GM21381 (cell line): ENCODE results near the gene CGN.

Experiments used
- ATAC-seq: cut with Tn5 transposase; IDR thresholded peaks from one replicate; pipeline ENCODE4 v1.9.1; 2021; ENCODE audit warnings: mild to moderate bottlenecking, moderate library complexity; ENCODE audit not compliant: unreplicated experiment

CGN gene

DNA sequence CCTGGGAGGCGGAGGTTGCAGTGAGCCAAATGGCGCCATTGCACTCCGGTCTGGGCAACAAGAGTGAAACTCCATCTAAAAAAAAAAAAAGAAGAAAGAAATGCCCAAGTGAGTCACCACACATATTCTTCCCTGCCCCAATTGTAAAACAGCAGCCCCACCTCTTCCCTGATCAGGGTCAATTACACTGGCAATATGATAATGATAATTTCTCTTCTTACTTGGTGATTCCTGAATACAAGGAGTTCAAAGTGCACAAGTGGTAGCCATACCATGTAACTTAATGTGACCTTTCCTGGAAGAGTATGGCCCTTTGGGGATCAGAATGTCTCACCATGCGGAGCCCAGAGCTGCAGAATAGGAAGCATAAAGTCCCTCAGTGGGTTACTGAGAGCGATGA lies 11.8 kb upstream of the CGN start:
- no peak for ATAC-seq

- ATAC-seq: no peak
Measured at GRCh38 chr1:151499930-151500329, 11.3 kb upstream of the CGN start.

DNA sequence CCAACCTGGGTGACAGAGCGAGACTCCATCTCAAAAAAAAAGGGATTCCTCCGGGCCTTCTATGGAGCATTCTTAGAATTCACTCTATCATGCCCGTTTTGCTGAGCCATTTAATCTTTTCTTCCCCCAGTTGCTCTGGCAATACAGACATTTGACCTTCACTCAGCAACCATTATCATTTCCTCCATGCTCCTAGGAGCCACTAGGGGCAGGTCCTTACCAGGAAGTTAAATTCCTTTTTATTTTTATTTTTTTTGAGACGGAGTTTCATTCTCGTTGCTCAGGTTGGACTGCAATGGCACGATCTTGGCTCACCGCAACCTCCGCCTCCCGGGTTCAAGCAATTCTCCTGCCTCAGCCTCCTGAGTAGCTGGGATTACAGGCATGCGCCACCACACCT lies 9.7 kb upstream of the CGN start:
- no peak for ATAC-seq

GRCh38 chr1:151502035-151502700 lies 9.0 kb upstream of the CGN start:
- ATAC-seq: no peak

DNA sequence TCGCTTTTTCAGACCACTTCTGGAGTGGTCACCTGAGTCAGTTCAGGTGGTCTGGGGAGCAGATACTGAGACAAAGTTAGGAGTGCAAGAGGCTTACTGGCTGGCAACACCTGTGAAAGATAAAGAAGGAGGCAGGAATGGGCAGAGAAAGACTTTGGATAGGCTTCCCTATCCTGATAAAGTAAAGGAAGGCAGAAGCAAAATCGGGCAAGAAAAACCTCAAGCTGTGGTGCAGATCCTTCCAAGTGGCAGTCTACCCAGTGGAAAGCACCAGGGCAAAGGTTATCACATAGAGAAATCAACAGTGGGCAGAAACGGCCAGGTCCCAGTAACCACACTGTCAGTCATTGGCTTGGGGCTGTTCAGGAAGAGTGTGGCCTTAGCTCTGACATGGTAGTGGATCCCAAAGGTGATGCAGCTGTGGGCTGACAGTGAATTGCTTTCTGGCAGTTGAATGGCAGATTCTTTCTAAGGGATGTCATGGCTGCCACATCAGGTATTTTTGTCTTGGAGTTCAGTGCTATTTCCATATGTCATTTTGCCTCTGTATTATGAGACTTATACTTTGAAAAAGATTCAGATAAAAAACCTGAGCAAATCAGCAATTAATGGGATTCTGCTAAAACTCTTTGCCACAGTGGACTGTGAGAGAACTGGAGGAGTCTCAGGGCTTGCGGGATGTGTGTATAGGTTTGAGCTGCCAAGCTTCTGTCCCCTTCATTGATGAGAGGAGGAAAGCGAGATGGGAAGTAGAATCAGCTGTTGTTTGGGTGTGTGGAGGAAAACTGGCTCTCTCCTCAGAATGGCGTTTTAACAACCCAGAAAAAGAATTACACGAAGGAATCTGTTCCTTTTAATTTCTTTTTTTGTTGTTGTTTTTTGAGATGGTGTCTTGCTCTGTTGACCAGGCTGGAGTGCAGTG lies 8.1 kb upstream of the CGN start:
- ATAC-seq: no peak

GRCh38 chr1:151504252-151504651 lies 6.9 kb upstream of the CGN start:
- ATAC-seq: no peak

DNA sequence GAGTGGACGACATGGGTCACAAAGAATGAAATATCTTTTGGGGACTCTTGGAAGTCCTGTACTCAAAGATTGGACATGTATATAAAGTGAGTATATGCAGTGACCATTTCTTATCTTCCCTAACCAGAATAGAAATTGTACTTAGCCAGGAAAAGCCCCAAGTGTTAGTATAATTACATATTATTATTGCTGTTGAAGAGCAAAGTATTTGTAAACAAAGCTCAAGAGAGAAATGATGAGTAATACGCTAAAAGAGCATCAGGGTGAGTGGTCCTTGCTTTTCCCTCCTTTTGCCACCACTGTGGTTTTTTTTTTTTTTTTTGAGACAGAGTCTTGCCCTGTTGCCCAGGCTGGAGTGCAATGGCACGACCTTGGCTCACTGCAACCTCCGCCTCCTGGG lies 6.4 kb upstream of the CGN start:
- no peak for ATAC-seq

GRCh38 chr1:151508833-151509232 lies 2.4 kb upstream of the CGN start:
- no peak for ATAC-seq

- ATAC-seq: no peak
Measured at GRCh38 chr1:151509350-151510019, 1.7 kb upstream of the CGN start.

DNA sequence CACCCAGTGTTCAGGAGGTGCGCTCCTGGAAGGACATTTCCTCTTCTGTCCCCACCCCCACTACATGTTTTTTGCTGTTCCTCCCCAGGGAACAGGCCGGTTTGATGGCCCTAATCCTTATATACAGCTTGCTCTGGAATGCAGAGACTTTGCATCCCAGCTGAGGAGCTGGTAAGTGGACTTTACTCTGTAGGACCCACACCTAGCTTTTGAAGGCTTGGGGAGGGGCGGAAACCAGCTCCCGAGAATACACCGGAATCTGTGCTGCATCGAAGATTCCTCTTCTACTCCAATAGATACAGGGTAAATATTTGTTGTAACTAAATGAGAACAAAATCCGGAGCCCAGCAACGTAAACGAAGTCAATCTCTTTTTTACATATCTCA lies 1.2 kb upstream of the CGN start:
- no peak for ATAC-seq

- ATAC-seq: no peak
Measured at GRCh38 chr1:151510614-151510956, 602 bp upstream of the CGN start.

- ATAC-seq: peak; percentile 22
Measured at GRCh38 chr1:151511636-151512215, 539 bp downstream of the CGN start.

DNA sequence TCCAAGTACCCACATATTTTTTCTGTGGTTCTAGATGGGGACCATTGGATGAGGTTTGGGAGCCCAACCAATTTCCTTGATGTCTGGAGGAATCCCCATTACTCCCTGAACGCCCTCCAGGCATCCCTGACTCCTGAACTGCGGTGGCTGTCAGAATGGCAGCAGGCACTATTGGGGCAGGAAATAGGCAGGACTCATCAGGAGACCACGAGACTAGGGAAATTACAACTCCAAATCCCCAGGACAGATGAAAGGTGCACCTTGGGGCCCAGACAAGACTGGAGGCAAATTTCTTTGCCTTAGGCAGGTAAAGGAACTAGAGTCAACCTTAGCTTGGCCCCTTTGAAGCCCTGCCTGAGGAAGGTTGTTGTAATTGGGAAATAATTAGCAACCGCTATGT lies 1.1 kb downstream of the CGN start:
- no peak for ATAC-seq

GRCh38 chr1:151512801-151513625 lies 1.8 kb downstream of the CGN start:
- ATAC-seq: no peak

DNA sequence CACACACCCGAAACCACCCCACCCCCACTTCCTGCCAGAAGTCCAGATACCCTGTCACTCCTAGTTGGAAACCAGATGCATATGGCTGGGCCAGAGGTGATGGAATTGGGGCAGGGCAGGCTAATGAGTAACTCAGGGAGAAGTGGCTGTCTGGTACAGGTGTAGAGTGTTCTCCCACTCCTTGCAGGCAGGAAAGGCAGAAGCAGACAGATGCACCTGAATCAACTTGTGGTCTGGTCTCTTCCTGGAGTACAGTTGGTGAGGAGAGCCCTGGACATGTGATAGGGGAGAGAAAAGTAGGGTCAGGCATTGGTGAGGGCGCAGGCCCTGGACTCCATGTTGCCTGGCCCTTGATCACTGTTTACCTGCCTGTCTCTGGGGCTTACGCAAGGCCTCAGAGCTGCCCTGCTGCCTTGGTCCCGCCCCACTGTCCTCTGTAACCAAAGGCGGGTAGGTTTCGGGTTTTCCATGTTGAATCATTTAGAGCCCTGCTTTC lies 2.5 kb downstream of the CGN start:
- ATAC-seq: no peak

- ATAC-seq: no peak
Measured at GRCh38 chr1:151514366-151514765, 3.2 kb downstream of the CGN start.

GRCh38 chr1:151515265-151515664 lies 4.1 kb downstream of the CGN start:
- no peak for ATAC-seq

- no peak for ATAC-seq
Measured at GRCh38 chr1:151516031-151516511, 4.9 kb downstream of the CGN start.

- no peak for ATAC-seq
Measured at GRCh38 chr1:151518431-151518830, 7.2 kb downstream of the CGN start.

GRCh38 chr1:151518936-151519335 lies 7.7 kb downstream of the CGN start:
- no peak for ATAC-seq
